Measurements from ENCODE around the gene ST3GAL4.

GRCh38 chr11:126328444-126328843, 27.0 kb upstream of the ST3GAL4 start:
- no peak for TF ChIP-seq ATF2 (CRISPR knock-in tag; IDR thresholded peaks at IDR 0.05)
- no peak for TF ChIP-seq STAT6 (CRISPR knock-in tag; IDR thresholded peaks at IDR 0.05)
- TF ChIP-seq EZH2 (IDR thresholded peaks at IDR 0.05; ENCODE audit: borderline replicate concordance, low read depth, low read length) = no peak
- no peak for TF ChIP-seq PML (IDR thresholded peaks at IDR 0.05; ENCODE audit: low read length)
- TF ChIP-seq CBX5 (IDR thresholded peaks at IDR 0.05; ENCODE audit: borderline replicate concordance, low read depth) = no peak

All from K562 (cell line).